ENCODE data around the gene CMSS1.

The CMSS1 gene

GRCh38 chr3:100060685-100061484 lies 243.2 kb downstream of the CMSS1 start:
- ChIA-PET CTCF (interaction anchor here (0.6 kb wide), 1 partner anchor 228 kb away, joined by 3 read pairs; no protein-coding TSS in a partner anchor), POLR2A (interaction anchor here (0.6 kb wide), 1 partner anchor 424 kb away, joined by 3 read pairs; no protein-coding TSS in a partner anchor)
- TF ChIP-seq ZNF384 (IDR thresholded peaks at IDR 0.05): no peak
- no peak for TF ChIP-seq FOXK2 (IDR thresholded peaks at IDR 0.05)
- no peak for TF ChIP-seq TARDBP (IDR thresholded peaks at IDR 0.05)
- no peak for TF ChIP-seq CTBP1 (IDR thresholded peaks at IDR 0.05; ENCODE audit: borderline replicate concordance)
- TF ChIP-seq ARNT (IDR thresholded peaks at IDR 0.05): no peak
- no peak for TF ChIP-seq L3MBTL2 (conservative IDR thresholded peaks at IDR 0.05)
- no peak for TF ChIP-seq SUZ12 (IDR thresholded peaks at IDR 0.05)
- TF ChIP-seq PKNOX1 (IDR thresholded peaks at IDR 0.05): no peak
- no peak for TF ChIP-seq LEF1 (IDR thresholded peaks at IDR 0.05; ENCODE audit: borderline replicate concordance)
- DNase-seq (ENCODE audit: extremely low spot score): no peak

DNA sequence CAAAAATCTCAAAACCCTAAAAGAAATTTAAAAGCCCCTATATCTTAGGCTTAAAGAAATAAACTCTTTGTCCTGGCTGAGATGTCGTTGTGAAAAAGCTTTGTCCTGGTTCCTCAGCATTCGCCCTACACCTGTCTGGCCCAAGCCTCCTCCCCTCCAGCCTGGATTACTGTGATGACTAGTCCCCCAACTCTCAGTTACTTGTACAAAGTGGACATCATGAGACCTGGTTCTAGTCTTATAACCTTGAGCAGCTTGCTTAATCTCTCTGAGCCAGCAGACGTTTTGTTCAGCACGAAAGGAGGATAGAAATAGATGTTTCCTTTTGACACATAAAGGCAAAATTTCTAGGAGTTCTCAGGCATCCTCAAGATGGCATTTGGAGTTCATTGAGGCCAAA lies 245.0 kb downstream of the CMSS1 start:
- no peak for TF ChIP-seq NFRKB (IDR thresholded peaks at IDR 0.05)
- TF ChIP-seq ARNT (IDR thresholded peaks at IDR 0.05): no peak
- no peak for TF ChIP-seq FOXM1 (IDR thresholded peaks at IDR 0.05; ENCODE audit: borderline replicate concordance)
- TF ChIP-seq SP1 (IDR thresholded peaks at IDR 0.05): no peak
- no peak for TF ChIP-seq CTBP1 (IDR thresholded peaks at IDR 0.05; ENCODE audit: borderline replicate concordance)
- CTCF ChIA-PET: interaction anchor here (0.7 kb wide), 1 partner anchor 11 kb away, joined by 4 read pairs; no protein-coding TSS in a partner anchor
- no peak for DNase-seq (ENCODE audit: extremely low spot score)

GRCh38 chr3:100063929-100064461 lies 246.3 kb downstream of the CMSS1 start:
- POLR2A ChIA-PET: interaction anchor here (1.0 kb wide), 1 partner anchor 197 kb away, joined by 3 read pairs; the partner anchor contains the start of gene TBC1D23

More for the DNA sequence above, 245.0 kb downstream of the CMSS1 start:
- POLR2A ChIA-PET: no interaction called here

GRCh38 chr3:100067589-100067988 lies 249.9 kb downstream of the CMSS1 start:
- POLR2A ChIA-PET: no interaction called here
- no peak for TF ChIP-seq CTBP1 (IDR thresholded peaks at IDR 0.05; ENCODE audit: borderline replicate concordance)
- TF ChIP-seq BHLHE40 (IDR thresholded peaks at IDR 0.05; ENCODE audit: borderline replicate concordance): no peak
- no peak for TF ChIP-seq SP1 (IDR thresholded peaks at IDR 0.05)
- no peak for TF ChIP-seq TARDBP (IDR thresholded peaks at IDR 0.05)
- TF ChIP-seq LEF1 (IDR thresholded peaks at IDR 0.05; ENCODE audit: borderline replicate concordance): no peak
- no peak for TF ChIP-seq FOXA1 (IDR thresholded peaks at IDR 0.05)
- TF ChIP-seq FOXM1 (IDR thresholded peaks at IDR 0.05; ENCODE audit: borderline replicate concordance): no peak
- no peak for TF ChIP-seq PKNOX1 (IDR thresholded peaks at IDR 0.05)
- no peak for TF ChIP-seq ZNF384 (IDR thresholded peaks at IDR 0.05)
- no peak for TF ChIP-seq ELF4 (IDR thresholded peaks at IDR 0.05)
- TF ChIP-seq ARNT (IDR thresholded peaks at IDR 0.05): no peak
- TF ChIP-seq HDGF (IDR thresholded peaks at IDR 0.05; ENCODE audit: borderline replicate concordance): no peak
- TF ChIP-seq SUZ12 (IDR thresholded peaks at IDR 0.05): no peak
- TF ChIP-seq L3MBTL2 (conservative IDR thresholded peaks at IDR 0.05): no peak
- TF ChIP-seq NFRKB (IDR thresholded peaks at IDR 0.05): no peak
- no peak for TF ChIP-seq FOXK2 (IDR thresholded peaks at IDR 0.05)
- no peak for DNase-seq (ENCODE audit: extremely low spot score)
- CTCF ChIA-PET: no interaction called here

More at GRCh38 chr3:100063929-100064461, 246.3 kb downstream of the CMSS1 start:
- TF ChIP-seq CTBP1 (IDR thresholded peaks at IDR 0.05; ENCODE audit: borderline replicate concordance) (no peak), ZNF384 (IDR thresholded peaks at IDR 0.05) (no peak), FOXK2 (IDR thresholded peaks at IDR 0.05) (no peak), L3MBTL2 (conservative IDR thresholded peaks at IDR 0.05) (no peak), BHLHE40 (IDR thresholded peaks at IDR 0.05; ENCODE audit: borderline replicate concordance) (no peak), TARDBP (IDR thresholded peaks at IDR 0.05) (no peak)
- DNase-seq (ENCODE audit: extremely low spot score): no peak
- CTCF ChIA-PET: interaction anchor here (0.6 kb wide), 1 partner anchor 192 kb away, joined by 3 read pairs; no protein-coding TSS in a partner anchor

DNA sequence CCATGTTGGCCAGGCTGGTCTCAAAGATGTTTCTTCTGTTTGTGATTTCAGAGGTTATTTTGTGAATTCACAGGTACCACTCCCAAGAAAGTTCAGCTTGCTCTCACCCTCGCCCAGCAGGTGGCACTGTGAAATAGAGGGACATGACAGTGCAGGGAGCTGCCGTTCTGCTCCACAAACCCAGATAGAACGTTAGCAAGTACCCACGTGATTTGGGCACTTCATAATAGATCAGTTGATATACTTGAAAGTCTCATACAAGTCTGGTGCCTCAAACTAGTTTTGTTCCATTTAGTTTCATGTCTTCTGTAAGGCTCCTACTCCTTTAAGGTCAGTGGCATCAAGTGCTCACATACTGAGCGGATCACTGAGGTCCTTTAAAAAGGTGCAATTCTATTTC lies 251.2 kb downstream of the CMSS1 start:
- no peak for TF ChIP-seq ZNF384 (IDR thresholded peaks at IDR 0.05)
- TF ChIP-seq ELF4 (IDR thresholded peaks at IDR 0.05): no peak
- no peak for TF ChIP-seq TARDBP (IDR thresholded peaks at IDR 0.05)
- no peak for TF ChIP-seq CTBP1 (IDR thresholded peaks at IDR 0.05; ENCODE audit: borderline replicate concordance)
- no peak for TF ChIP-seq SP1 (IDR thresholded peaks at IDR 0.05)
- TF ChIP-seq ARNT (IDR thresholded peaks at IDR 0.05): no peak
- TF ChIP-seq L3MBTL2 (conservative IDR thresholded peaks at IDR 0.05): no peak
- TF ChIP-seq LEF1 (IDR thresholded peaks at IDR 0.05; ENCODE audit: borderline replicate concordance): no peak
- no peak for TF ChIP-seq NFRKB (IDR thresholded peaks at IDR 0.05)
- no peak for TF ChIP-seq FOXA1 (IDR thresholded peaks at IDR 0.05)
- no peak for TF ChIP-seq FOXK2 (IDR thresholded peaks at IDR 0.05)
- no peak for TF ChIP-seq BHLHE40 (IDR thresholded peaks at IDR 0.05; ENCODE audit: borderline replicate concordance)
- TF ChIP-seq SUZ12 (IDR thresholded peaks at IDR 0.05): no peak
- no peak for TF ChIP-seq FOXM1 (IDR thresholded peaks at IDR 0.05; ENCODE audit: borderline replicate concordance)
- TF ChIP-seq PKNOX1 (IDR thresholded peaks at IDR 0.05): no peak
- no peak for TF ChIP-seq HDGF (IDR thresholded peaks at IDR 0.05; ENCODE audit: borderline replicate concordance)
- POLR2A ChIA-PET: interaction anchor here (0.9 kb wide), 1 partner anchor 185 kb away, joined by 4 read pairs; no protein-coding TSS in a partner anchor
- CTCF ChIA-PET: interaction anchor here (0.6 to 2.1 kb wide), 12 partner anchors 8 to 222 kb away, joined by 3 to 11 read pairs (median 4); no protein-coding TSS in a partner anchor
- peak; percentile 80 for DNase-seq (ENCODE audit: extremely low spot score)
